Right forelimb (tissue), 1 donor: ENCODE results near the gene HIP1.
"Not testable (repeated sequence)": the region's sequence is repeated elsewhere in the genome, so short reads cannot be mapped to it uniquely, and the experiment has no call there.

Experiments used
- DNase-seq: peaks from one replicate; pipeline ENCODE4 v3.0.0-alpha.2; 2018

Gene HIP1

GRCh38 chr7:75738975-75739795, 444 bp upstream of the HIP1 start:
- DNase-seq = peak; percentile 99

- DNase-seq = peak; percentile 60
These were observed 711 bp downstream of the HIP1 start for GRCh38 chr7:75737856-75738603.

GRCh38 chr7:75735581-75736350, 3.0 kb downstream of the HIP1 start:
- DNase-seq = no peak

- no peak for DNase-seq
These were observed 3.9 kb downstream of the HIP1 start for GRCh38 chr7:75734586-75735458.

- DNase-seq = no peak
These were observed 5.7 kb downstream of the HIP1 start for GRCh38 chr7:75732764-75733630.

GRCh38 chr7:75732016-75732521, 6.7 kb downstream of the HIP1 start:
- no peak for DNase-seq

GRCh38 chr7:75729851-75730274, 8.9 kb downstream of the HIP1 start:
- no peak for DNase-seq

- peak; percentile 65 for DNase-seq
These were observed 10.7 kb downstream of the HIP1 start for GRCh38 chr7:75727881-75728593.

- not testable (repeated sequence) for DNase-seq
These were observed 11.4 kb downstream of the HIP1 start for GRCh38 chr7:75727351-75727750.

- DNase-seq = no peak
These were observed 13.4 kb downstream of the HIP1 start for GRCh38 chr7:75725306-75725705.

GRCh38 chr7:75723444-75723843, 15.3 kb downstream of the HIP1 start:
- no peak for DNase-seq

- DNase-seq = no peak
These were observed 16.4 kb downstream of the HIP1 start for GRCh38 chr7:75722373-75722772.

- DNase-seq = not testable (repeated sequence)
These were observed 16.8 kb downstream of the HIP1 start for GRCh38 chr7:75721922-75722321.

GRCh38 chr7:75721426-75721825, 17.3 kb downstream of the HIP1 start:
- no peak for DNase-seq

GRCh38 chr7:75719626-75720025, 19.1 kb downstream of the HIP1 start:
- no peak for DNase-seq

- DNase-seq = no peak
These were observed 20.2 kb downstream of the HIP1 start for GRCh38 chr7:75718390-75719031.

- DNase-seq = not testable (repeated sequence)
These were observed 21.0 kb downstream of the HIP1 start for GRCh38 chr7:75717746-75718145.

GRCh38 chr7:75716992-75717626, 21.6 kb downstream of the HIP1 start:
- no peak for DNase-seq

GRCh38 chr7:75715864-75716263, 22.9 kb downstream of the HIP1 start:
- no peak for DNase-seq
